Measurements from ENCODE around the gene PARD3B. TPM values are rescaled to one million over a fixed set of nuclear protein-coding genes. Genes with fewer than 3 reads are reported as not detected.

Gene PARD3B
- total and polyA plus RNA-seq, 8 donors, result 1.8 to 42.6 (median 15.1) TPM

GRCh38 chr2:205370726-205371125, 825.5 kb downstream of the PARD3B start:
- H3K36me3 ChIP-seq, result no peaks in the 10 kb centered on the region
- H3K27me3 ChIP-seq, result no peaks in the 10 kb centered on the region
- no peak for DNase-seq
- H3K9me3 ChIP-seq, result no peaks in the 10 kb centered on the region
- intact Hi-C loops (cut with DNase I; ENCODE audit: low total_unique reads), result no loop called here
- no peak overlapping the region for H3K27ac ChIP-seq
- no peaks in the 10 kb centered on the region for H3K4me1 ChIP-seq
- no peak overlapping the region for H3K4me3 ChIP-seq
- 90 to 98% (median 96%) methylated on average over 2 of the region's 2 CpGs for WGBS, 5 donors
- TF ChIP-seq EP300 (IDR thresholded peaks at IDR 0.05), result no peak
- TF ChIP-seq POLR2AphosphoS5 (IDR thresholded peaks at IDR 0.05), result no peak
- TF ChIP-seq CTCF (IDR thresholded peaks at IDR 0.05), result no peak
- TF ChIP-seq POLR2A (IDR thresholded peaks at IDR 0.05), result no peak

DNA sequence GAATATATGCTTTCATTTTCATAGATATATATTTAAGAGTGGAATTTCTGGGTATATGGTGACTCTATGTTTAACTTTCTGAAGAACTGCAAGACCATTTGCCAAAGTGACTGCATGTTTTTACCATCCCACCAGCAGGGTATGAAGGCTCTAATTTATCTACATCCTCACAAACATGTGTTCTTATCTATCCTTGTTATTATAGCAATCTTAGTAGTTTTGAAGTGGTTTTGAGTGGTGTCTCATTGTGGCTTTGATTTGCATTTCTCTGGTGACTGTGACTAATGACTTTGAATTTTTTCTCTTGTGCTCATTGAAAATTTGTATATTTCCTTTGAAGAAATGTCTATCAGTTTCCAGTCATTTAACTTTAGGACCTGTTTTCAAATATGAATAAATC, 826.9 kb downstream of the PARD3B start:
- Histone ChIP-seq H3K9me3 (no peaks in the 10 kb centered on the region), H3K4me3 (no peak overlapping the region), H3K36me3 (no peaks in the 10 kb centered on the region), H3K4me1 (no peaks in the 10 kb centered on the region), H3K27ac (no peak overlapping the region), H3K27me3 (no peaks in the 10 kb centered on the region)
- intact Hi-C loops (cut with DNase I; ENCODE audit: low total_unique reads), result no loop called here
- no peak for DNase-seq
- TF ChIP-seq POLR2A (IDR thresholded peaks at IDR 0.05), result no peak
- TF ChIP-seq EP300 (IDR thresholded peaks at IDR 0.05), result no peak
- no peak for TF ChIP-seq POLR2AphosphoS5 (IDR thresholded peaks at IDR 0.05)
- no peak for TF ChIP-seq CTCF (IDR thresholded peaks at IDR 0.05)

DNA sequence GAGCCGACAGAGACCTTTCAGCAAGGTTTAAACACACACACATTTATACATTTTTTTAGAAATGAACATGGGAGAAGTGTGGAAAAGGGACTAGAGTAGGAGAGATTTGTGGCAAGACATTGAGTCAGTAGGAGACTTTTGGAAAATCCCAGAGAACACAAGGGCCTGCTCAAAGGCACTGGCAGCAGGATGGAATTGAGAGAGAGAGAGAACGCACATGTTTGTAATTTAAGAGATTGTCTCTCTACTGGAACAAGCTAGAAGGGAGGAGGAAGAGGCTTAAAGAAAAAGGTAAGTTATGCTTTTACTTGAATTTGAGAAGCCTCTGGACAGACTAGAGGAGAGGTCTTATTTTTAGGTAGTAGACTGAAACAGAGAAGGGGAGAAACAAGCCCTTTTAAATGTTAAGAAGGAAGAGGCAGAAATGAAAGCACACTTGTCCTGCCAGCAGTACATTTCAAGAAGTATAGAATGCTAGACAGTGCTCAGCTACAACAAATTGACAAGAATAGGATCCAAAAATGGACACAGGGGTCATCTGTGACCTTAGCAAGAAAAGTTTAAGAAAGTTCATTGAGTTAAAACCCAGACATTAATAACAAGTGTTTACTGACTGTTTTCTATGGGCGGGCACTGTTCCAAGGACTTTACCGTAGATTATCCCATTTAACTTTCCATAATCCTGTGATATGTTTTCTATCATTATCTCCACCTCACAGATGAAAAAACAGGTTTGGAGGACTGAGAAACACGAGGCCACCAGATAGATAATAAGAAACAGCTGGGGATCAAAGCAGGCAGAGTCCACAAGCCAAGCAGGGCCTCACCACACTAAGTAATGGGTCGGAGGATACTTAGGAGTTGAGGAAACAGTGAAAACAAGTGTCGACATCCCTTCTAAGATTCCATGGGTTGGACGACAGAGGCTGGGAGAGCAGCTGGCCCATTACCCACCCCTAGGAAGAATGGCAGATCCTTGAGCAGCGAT, 830.5 kb downstream of the PARD3B start:
- no peaks in the 10 kb centered on the region for H3K27me3 ChIP-seq
- no peaks in the 10 kb centered on the region for H3K9me3 ChIP-seq
- no peak overlapping the region for H3K4me3 ChIP-seq
- H3K27ac ChIP-seq, result no peak overlapping the region
- DNase-seq, result no peak
- H3K4me1 ChIP-seq, result no peaks in the 10 kb centered on the region
- TF ChIP-seq EP300 (IDR thresholded peaks at IDR 0.05) (no peak), CTCF (IDR thresholded peaks at IDR 0.05) (no peak), POLR2AphosphoS5 (IDR thresholded peaks at IDR 0.05) (no peak), POLR2A (IDR thresholded peaks at IDR 0.05) (no peak)
- H3K36me3 ChIP-seq, result no peaks in the 10 kb centered on the region
- WGBS, 5 donors, result 78 to 84% (median 84%) methylated on average over 9 of the region's 9 CpGs
- intact Hi-C loops (cut with DNase I; ENCODE audit: low total_unique reads), result no loop called here

GRCh38 chr2:205377324-205377723, 832.0 kb downstream of the PARD3B start:
- H3K36me3 ChIP-seq, result no peaks in the 10 kb centered on the region
- DNase-seq, result no peak
- intact Hi-C loops (cut with DNase I; ENCODE audit: low total_unique reads), result no loop called here
- H3K27ac ChIP-seq, result no peak overlapping the region
- no peaks in the 10 kb centered on the region for H3K4me1 ChIP-seq
- no peaks in the 10 kb centered on the region for H3K9me3 ChIP-seq
- H3K4me3 ChIP-seq, result no peak overlapping the region
- no peak for TF ChIP-seq POLR2AphosphoS5 (IDR thresholded peaks at IDR 0.05)
- TF ChIP-seq POLR2A (IDR thresholded peaks at IDR 0.05), result no peak
- no peak for TF ChIP-seq EP300 (IDR thresholded peaks at IDR 0.05)
- no peak for TF ChIP-seq CTCF (IDR thresholded peaks at IDR 0.05)
- no peaks in the 10 kb centered on the region for H3K27me3 ChIP-seq

Measured in stomach (tissue), 9 donors.